HuH-7.5 (cell line): ENCODE data around the gene PROB1.
"Not testable (repeated sequence)": the region's sequence is repeated elsewhere in the genome, so short reads cannot be mapped to it uniquely, and the experiment has no call there.

ENCODE experiments used
- DNase-seq: peaks from one replicate; pipeline ENCODE4 v3.0.0; 2011; ENCODE audit warnings: low spot score

PROB1 gene

GRCh38 chr5:139394654-139395566, at the start of gene PROB1:
PROB1 (minus strand) TSS chr5:139395104; CDS start chr5:139395081, 23 bp downstream.
- DNase-seq = no peak

GRCh38 chr5:139443831-139444453, 49.0 kb upstream of the PROB1 start:
- DNase-seq = no peak

GRCh38 chr5:139440416-139440815, 45.5 kb upstream of the PROB1 start:
- not testable (repeated sequence) for DNase-seq

- peak; percentile 84 for DNase-seq
Measured at GRCh38 chr5:139439013-139439903, 44.4 kb upstream of the PROB1 start, which contains the start of gene DNAJC18. DNAJC18 (minus strand) TSS chr5:139439525; CDS start chr5:139439445, 80 bp downstream.

GRCh38 chr5:139438707-139439012, 43.8 kb upstream of the PROB1 start:
- DNase-seq = no peak

- DNase-seq = no peak
Measured at GRCh38 chr5:139435676-139436075, 40.8 kb upstream of the PROB1 start.

GRCh38 chr5:139431706-139432105, 36.8 kb upstream of the PROB1 start:
- no peak for DNase-seq

GRCh38 chr5:139430015-139430414, 35.1 kb upstream of the PROB1 start:
- DNase-seq = no peak

- no peak for DNase-seq
Measured at GRCh38 chr5:139426203-139426885, 31.4 kb upstream of the PROB1 start.

- DNase-seq = no peak
Measured at GRCh38 chr5:139425497-139425896, 30.6 kb upstream of the PROB1 start.

- peak; percentile 35 for DNase-seq
Measured at GRCh38 chr5:139422307-139422893, 27.5 kb upstream of the PROB1 start.

GRCh38 chr5:139419226-139420192, 24.6 kb upstream of the PROB1 start:
- no peak for DNase-seq

GRCh38 chr5:139418793-139419192, 23.9 kb upstream of the PROB1 start:
- no peak for DNase-seq

- DNase-seq = no peak
Measured at GRCh38 chr5:139417214-139417613, 22.3 kb upstream of the PROB1 start.

GRCh38 chr5:139416651-139417050, 21.7 kb upstream of the PROB1 start:
- DNase-seq = no peak

- DNase-seq = no peak
Measured at GRCh38 chr5:139415869-139416268, 21.0 kb upstream of the PROB1 start.

GRCh38 chr5:139415221-139415861, 20.4 kb upstream of the PROB1 start:
- no peak for DNase-seq

- DNase-seq = no peak
Measured at GRCh38 chr5:139414581-139415130, 19.8 kb upstream of the PROB1 start.

GRCh38 chr5:139413963-139414362, 19.1 kb upstream of the PROB1 start:
- DNase-seq = no peak
